Mesothelial cell of epicardium (in vitro differentiated cells): Measurements from ENCODE around the gene RPP25. TPM values are rescaled to one million over a fixed set of nuclear protein-coding genes. Genes with fewer than 3 reads are reported as not detected.

Source experiments
- DNase-seq, 2 experiments: peaks; one replicate each; pipeline ENCODE4 v3.0.0; 2021; ENCODE audit warnings: low spot score in 2 of 2; ENCODE audit not compliant: unreplicated experiment in 2 of 2
- H3K27ac Mint-ChIP-seq: 2 replicates; pipeline ENCODE4 v1.8.0; 2021; ENCODE audit warnings: mixed read lengths
- H3K27me3 Mint-ChIP-seq: 2 replicates; pipeline ENCODE4 v1.8.0; 2021; ENCODE audit warnings: low read depth, mixed read lengths
- H3K36me3 Mint-ChIP-seq: 2 replicates; pipeline ENCODE4 v1.8.0; 2021; ENCODE audit warnings: mixed read lengths
- H3K4me1 Mint-ChIP-seq: 2 replicates; pipeline ENCODE4 v1.8.0; 2021; ENCODE audit warnings: mixed read lengths
- H3K4me3 Mint-ChIP-seq: 2 replicates; pipeline ENCODE4 v1.8.0; 2021; ENCODE audit warnings: mild to moderate bottlenecking, moderate library complexity, mixed read lengths
- H3K9me3 Mint-ChIP-seq: 2 replicates; pipeline ENCODE4 v1.8.0; 2021; ENCODE audit warnings: mixed read lengths
- total RNA-seq: library from RNA; stranded (reverse); gene quantifications from 3 replicates; pipeline ENCODE4 v1.2.1, GENCODE V29; 2021
- TF ChIP-seq, protein P1 (sequence below): fragments of 200-600 bp; sonication (generic); IDR thresholded peaks from one replicate; pipeline ENCODE4 v1.5.0; 2021; ENCODE audit warnings: antibody characterized with exemption; ENCODE audit not compliant: unreplicated experiment

The RPP25 gene
- total RNA-seq, 1 donor from 2014 or later, result 3.8 TPM

DNA sequence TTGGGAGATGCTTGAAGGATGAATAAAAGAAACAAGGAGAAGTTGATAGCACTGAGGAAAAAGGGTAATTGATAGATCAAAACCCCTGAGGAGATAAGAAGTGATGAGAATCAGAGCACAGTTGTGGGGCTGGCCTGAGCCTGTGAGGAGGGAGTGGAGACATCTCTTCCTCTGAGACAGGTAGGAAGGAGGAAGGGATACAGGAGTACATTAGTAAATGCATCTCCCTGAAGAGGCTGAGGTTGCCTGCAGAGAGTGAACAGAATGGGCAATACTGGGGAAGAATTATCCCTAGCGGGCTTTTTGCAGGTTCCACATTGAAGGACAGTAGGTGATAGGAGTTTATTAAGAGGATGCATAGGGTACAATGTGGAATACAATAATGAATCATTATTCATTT is 21.5 kb upstream of the RPP25 start:
- H3K4me3 Mint-ChIP-seq, result no peak overlapping the region
- H3K4me1 Mint-ChIP-seq, result no peaks in the 10 kb centered on the region
- peaks cover 44% of the 10 kb centered on the region for H3K27me3 Mint-ChIP-seq
- TF ChIP-seq, protein P1, sequence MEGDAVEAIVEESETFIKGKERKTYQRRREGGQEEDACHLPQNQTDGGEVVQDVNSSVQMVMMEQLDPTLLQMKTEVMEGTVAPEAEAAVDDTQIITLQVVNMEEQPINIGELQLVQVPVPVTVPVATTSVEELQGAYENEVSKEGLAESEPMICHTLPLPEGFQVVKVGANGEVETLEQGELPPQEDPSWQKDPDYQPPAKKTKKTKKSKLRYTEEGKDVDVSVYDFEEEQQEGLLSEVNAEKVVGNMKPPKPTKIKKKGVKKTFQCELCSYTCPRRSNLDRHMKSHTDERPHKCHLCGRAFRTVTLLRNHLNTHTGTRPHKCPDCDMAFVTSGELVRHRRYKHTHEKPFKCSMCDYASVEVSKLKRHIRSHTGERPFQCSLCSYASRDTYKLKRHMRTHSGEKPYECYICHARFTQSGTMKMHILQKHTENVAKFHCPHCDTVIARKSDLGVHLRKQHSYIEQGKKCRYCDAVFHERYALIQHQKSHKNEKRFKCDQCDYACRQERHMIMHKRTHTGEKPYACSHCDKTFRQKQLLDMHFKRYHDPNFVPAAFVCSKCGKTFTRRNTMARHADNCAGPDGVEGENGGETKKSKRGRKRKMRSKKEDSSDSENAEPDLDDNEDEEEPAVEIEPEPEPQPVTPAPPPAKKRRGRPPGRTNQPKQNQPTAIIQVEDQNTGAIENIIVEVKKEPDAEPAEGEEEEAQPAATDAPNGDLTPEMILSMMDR, result no peak
- no peak for DNase-seq
- H3K9me3 Mint-ChIP-seq, result no peaks in the 10 kb centered on the region
- H3K36me3 Mint-ChIP-seq, result no peaks in the 10 kb centered on the region
- H3K27ac Mint-ChIP-seq, result no peak overlapping the region

DNA sequence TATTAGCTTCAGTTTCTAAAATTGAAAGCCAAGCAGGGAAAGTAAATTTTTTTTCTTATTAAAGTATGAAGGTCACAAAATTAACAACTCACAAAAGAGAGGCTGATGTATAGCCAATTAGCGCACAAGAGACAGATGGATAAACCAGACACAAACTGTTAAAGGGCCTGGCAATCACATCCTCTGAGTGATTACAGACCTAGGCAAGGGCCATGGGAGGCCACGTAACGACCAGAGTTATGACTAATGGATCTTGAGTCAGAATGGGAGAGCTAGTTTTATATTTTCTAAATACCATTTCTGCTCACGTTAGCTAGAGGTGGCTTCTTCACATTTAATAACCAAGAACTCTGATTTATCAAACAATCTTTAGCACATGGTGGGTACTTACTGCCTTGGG is 21.0 kb upstream of the RPP25 start:
- no peaks in the 10 kb centered on the region for H3K4me1 Mint-ChIP-seq
- peaks cover 47% of the 10 kb centered on the region for H3K27me3 Mint-ChIP-seq
- H3K4me3 Mint-ChIP-seq, result no peak overlapping the region
- no peaks in the 10 kb centered on the region for H3K9me3 Mint-ChIP-seq
- H3K27ac Mint-ChIP-seq, result no peak overlapping the region
- no peaks in the 10 kb centered on the region for H3K36me3 Mint-ChIP-seq
- TF ChIP-seq, protein P1, result no peak
- no peak for DNase-seq

DNA sequence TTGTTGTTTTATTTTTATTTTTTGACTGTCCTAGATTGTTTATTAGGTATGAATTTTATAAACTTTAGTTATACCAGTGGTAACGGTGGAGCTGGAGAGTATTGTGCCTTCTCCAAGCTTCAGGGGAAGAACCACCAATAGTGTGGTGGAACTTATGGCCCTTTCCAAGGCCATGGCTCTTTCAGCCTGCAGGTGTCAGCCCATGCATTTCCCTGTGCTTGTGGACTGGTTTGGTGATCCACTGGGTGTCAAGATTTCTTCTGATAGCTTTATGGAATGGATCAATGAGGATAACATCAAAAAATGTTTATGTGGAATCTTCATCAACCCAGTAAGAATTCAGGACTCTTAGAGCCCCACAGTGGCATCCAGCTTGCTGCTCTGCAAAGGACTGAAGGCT is 19.6 kb upstream of the RPP25 start:
- no peak overlapping the region for H3K4me3 Mint-ChIP-seq
- H3K27me3 Mint-ChIP-seq, result peaks cover 43% of the 10 kb centered on the region
- TF ChIP-seq, protein P1, result no peak

DNA sequence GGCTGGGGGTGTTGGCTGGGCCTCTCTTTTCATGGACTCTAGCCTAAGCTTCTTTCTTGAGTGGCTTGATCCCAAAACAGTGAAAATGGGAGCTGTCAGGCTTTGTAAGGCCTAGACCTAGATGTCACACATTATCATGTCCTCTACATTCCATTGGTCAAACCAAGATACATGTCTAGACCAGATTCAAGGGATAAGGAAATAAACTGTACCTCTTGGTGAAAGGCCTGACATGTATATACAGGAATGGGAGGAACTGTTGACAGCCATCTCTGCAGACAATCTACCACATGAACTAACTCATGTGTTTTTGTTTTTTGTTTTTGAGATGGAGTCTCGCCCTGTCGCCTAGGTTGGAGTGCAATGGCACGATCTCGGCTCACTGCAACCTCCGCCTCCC is 11.1 kb upstream of the RPP25 start:
- H3K4me3 Mint-ChIP-seq, result no peak overlapping the region
- TF ChIP-seq, protein P1, result no peak
- H3K4me1 Mint-ChIP-seq, result no peaks in the 10 kb centered on the region
- no peak for DNase-seq
- H3K9me3 Mint-ChIP-seq, result no peaks in the 10 kb centered on the region
- H3K27ac Mint-ChIP-seq, result no peak overlapping the region
- no peaks in the 10 kb centered on the region for H3K36me3 Mint-ChIP-seq
- H3K27me3 Mint-ChIP-seq, result peaks cover 29% of the 10 kb centered on the region

More for the DNA sequence above, 19.6 kb upstream of the RPP25 start:
- Mint-ChIP-seq H3K36me3 (no peaks in the 10 kb centered on the region), H3K27ac (no peak overlapping the region), H3K4me1 (no peaks in the 10 kb centered on the region), H3K9me3 (no peaks in the 10 kb centered on the region)
- DNase-seq, result no peak

DNA sequence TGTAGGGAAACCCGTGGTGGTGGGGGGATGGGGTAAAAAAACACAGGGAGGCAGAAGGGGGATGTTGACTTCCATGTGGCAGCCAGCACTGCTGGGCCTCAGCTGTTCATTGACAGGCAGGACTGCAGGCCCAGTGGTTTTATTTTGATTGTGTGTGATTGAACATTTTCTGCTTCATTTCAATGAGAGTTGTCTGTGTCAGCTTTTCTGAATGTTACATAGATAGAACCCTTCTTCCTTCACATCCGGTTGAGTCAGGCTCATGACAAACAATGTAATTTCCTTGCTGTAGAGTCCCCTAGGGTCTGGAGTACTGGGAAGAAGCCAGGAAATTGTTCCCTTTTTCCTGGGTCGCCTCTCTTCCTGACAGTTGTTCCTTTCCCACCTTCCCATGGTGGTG is 8.2 kb upstream of the RPP25 start:
- Mint-ChIP-seq H3K27me3 (peaks cover 57% of the 10 kb centered on the region), H3K27ac (no peak overlapping the region), H3K4me1 (no peaks in the 10 kb centered on the region), H3K36me3 (no peaks in the 10 kb centered on the region), H3K9me3 (no peaks in the 10 kb centered on the region), H3K4me3 (no peak overlapping the region)
- no peak for DNase-seq
- TF ChIP-seq, protein P1, result no peak

DNA sequence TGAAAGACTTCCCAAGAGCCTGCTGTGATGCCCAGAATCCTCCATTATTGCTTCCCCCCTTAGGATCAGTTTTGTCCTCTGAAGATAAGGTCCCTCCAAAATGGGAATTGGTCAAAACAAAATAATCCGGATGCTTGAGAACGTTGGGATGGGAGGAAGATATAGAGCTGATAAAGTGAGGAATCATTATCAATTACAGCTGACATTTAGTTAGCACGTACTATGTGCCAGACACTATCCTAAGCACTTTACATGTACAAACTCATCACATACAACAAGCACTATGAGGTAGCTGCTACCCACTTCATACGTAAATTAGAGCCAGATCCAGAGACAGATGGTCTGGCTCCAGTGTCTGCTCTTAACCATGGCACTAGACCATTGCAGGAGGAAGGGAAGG is 6.6 kb upstream of the RPP25 start:
- Mint-ChIP-seq H3K4me1 (peaks cover 6% of the 10 kb centered on the region), H3K27me3 (peaks cover 73% of the 10 kb centered on the region), H3K4me3 (no peak overlapping the region), H3K27ac (no peak overlapping the region), H3K9me3 (no peaks in the 10 kb centered on the region), H3K36me3 (no peaks in the 10 kb centered on the region)
- no peak for DNase-seq
- TF ChIP-seq, protein P1, result no peak
